Measurements from ENCODE around the gene RNASE9.

DNA sequence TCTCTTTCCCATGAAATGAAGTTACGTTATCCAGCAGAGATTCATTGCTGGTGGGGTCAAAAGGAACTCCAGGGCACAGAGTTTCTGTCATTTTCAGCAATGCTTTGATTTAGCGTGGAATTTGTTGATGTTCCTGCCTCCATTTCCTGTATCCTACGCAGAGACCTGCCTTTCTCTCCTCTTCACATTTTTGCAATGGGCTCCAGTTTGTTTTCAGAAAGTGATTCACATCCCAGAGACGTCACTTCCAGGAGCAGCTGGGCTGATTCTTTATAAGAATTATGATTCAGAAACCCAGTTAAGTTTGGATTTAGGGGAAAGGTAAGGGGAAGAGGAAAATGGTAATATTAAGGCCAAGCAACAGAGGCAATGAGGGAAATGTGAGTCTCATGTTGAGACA, 43.9 kb downstream of the RNASE9 start:
- TF ChIP-seq, protein P1, sequence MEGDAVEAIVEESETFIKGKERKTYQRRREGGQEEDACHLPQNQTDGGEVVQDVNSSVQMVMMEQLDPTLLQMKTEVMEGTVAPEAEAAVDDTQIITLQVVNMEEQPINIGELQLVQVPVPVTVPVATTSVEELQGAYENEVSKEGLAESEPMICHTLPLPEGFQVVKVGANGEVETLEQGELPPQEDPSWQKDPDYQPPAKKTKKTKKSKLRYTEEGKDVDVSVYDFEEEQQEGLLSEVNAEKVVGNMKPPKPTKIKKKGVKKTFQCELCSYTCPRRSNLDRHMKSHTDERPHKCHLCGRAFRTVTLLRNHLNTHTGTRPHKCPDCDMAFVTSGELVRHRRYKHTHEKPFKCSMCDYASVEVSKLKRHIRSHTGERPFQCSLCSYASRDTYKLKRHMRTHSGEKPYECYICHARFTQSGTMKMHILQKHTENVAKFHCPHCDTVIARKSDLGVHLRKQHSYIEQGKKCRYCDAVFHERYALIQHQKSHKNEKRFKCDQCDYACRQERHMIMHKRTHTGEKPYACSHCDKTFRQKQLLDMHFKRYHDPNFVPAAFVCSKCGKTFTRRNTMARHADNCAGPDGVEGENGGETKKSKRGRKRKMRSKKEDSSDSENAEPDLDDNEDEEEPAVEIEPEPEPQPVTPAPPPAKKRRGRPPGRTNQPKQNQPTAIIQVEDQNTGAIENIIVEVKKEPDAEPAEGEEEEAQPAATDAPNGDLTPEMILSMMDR (conservative IDR thresholded peaks at IDR 0.05 in 1 of 2, IDR thresholded peaks at IDR 0.05 in 1 of 2; ENCODE audit: extremely low read depth in 1 of 2, insufficient read depth in 1 of 2, low read depth in 1 of 2, low read length in 2 of 2): no peak
- TF ChIP-seq EZH2 (IDR thresholded peaks at IDR 0.05; ENCODE audit: borderline replicate concordance, low read length): no peak

Measured in mammary epithelial cell (primary cell).